B cell (primary cell): Measurements from ENCODE around the gene CAMK2D. TPM values are rescaled to one million over a fixed set of nuclear protein-coding genes. Genes with fewer than 3 reads are reported as not detected.

Source experiments
- ATAC-seq: fragments of 200-7000 bp; cut with Tn5 transposase; one replicate; pipeline ENCODE4 v1.10.0; 2021; ENCODE audit warnings: low read depth, mild to moderate bottlenecking, moderate number of reproducible peaks, moderate library complexity
- CTCF ChIA-PET: fragments of 350-600 bp; sonication (Branson Sonifier 250); formaldehyde crosslinking; loops from one replicate; lab custom pipeline; 2021; ENCODE audit warnings: antibody characterized with exemption, inconsistent platforms; lab: Charles Lee
- POLR2A ChIA-PET: fragments of 350-600 bp; sonication (Branson Sonifier 250); formaldehyde crosslinking; loops from one replicate; lab custom pipeline; 2021; ENCODE audit warnings: antibody characterized with exemption; lab: Charles Lee
- DNase-seq: peaks from one replicate; pipeline ENCODE4 v3.0.0; 2013
- H2AFZ ChIP-seq: 2 replicates; pipeline ENCODE4 v1.6.1; 2012; ENCODE audit warnings: mild to moderate bottlenecking, low read depth, low read length; ENCODE audit not compliant: insufficient read depth, poor library complexity, severe bottlenecking
- H3K27ac ChIP-seq, 2 donors: 1 replicate in 1 of 2; 2 replicates in 1 of 2; pipeline ENCODE4 v1.5.1; 2012 to 2013; ENCODE audit warnings: low read length in 2 of 2, mild to moderate bottlenecking in 2 of 2, moderate library complexity in 1 of 2
- H3K27me3 ChIP-seq, 4 experiments: fragments of 200-600 bp in 1 of 4; sonication (generic) in 1 of 4; replicated peaks in 1 of 4; 1 replicate in 2 of 4; 2 replicates in 2 of 4; pipeline versions ENCODE4 v1.6.1 to v1.7.0; 2013 to 2016; ENCODE audit warnings: low read length in 3 of 4, mild to moderate bottlenecking in 2 of 4, mixed read lengths in 1 of 4, moderate library complexity in 1 of 4; ENCODE audit not compliant: insufficient read depth in 4 of 4, control insufficient read depth in 3 of 4; ENCODE audit errors: control extremely low read depth in 1 of 4
- H3K36me3 ChIP-seq, 2 experiments: replicated peaks in 1 of 2; 1 replicate in 1 of 2; 2 replicates in 1 of 2; pipeline versions ENCODE4 v1.6.1 to v1.7.1; 2013; ENCODE audit warnings: low read length in 1 of 2; ENCODE audit not compliant: insufficient read depth in 2 of 2, control insufficient read depth in 1 of 2; ENCODE audit errors: control extremely low read depth in 1 of 2, extremely low read depth in 1 of 2
- H3K4me1 ChIP-seq, 2 donors: fragments of 200-600 bp in 1 of 2; sonication (generic) in 1 of 2; 1 replicate in 1 of 2; 2 replicates in 1 of 2; pipeline versions ENCODE4 v1.5.1 to v1.6.1; 2013 to 2017; ENCODE audit warnings: low read length in 2 of 2; ENCODE audit not compliant: control insufficient read depth in 2 of 2, insufficient read depth in 2 of 2
- H3K4me2 ChIP-seq: replicated peaks from 2 replicates; pipeline ENCODE3; 2012; ENCODE audit warnings: mild to moderate bottlenecking, low read depth, low read length; ENCODE audit not compliant: poor library complexity, severe bottlenecking
- H3K4me3 ChIP-seq, 5 experiments: fragments of 200-600 bp in 1 of 5; sonication (generic) in 1 of 5; 1 replicate in 3 of 5; 2 replicates in 2 of 5; pipeline versions ENCODE4 v1.5.1 to v1.7.0; 2011 to 2016; ENCODE audit warnings: low read length in 4 of 5, mild to moderate bottlenecking in 4 of 5, low read depth in 2 of 5, control low read depth in 1 of 5, moderate library complexity in 1 of 5; ENCODE audit not compliant: insufficient read depth in 1 of 5; ENCODE audit errors: control extremely low read depth in 1 of 5, extremely low read depth in 1 of 5
- H3K79me2 ChIP-seq: fragments of 200-600 bp; sonication (generic); one replicate; pipeline ENCODE4 v1.6.0; 2016; ENCODE audit warnings: low read length; ENCODE audit not compliant: control insufficient read depth, insufficient read depth
- H3K9ac ChIP-seq: fragments of 200-600 bp; sonication (generic); 2 replicates; pipeline ENCODE4 v1.6.1; 2017; ENCODE audit warnings: mild to moderate bottlenecking, low read length, moderate library complexity
- H3K9me3 ChIP-seq, 3 donors: one replicate each; pipeline versions ENCODE4 v1.6.1 to v1.7.1; 2013; ENCODE audit warnings: low read length in 2 of 3; ENCODE audit not compliant: control insufficient read depth in 2 of 3, insufficient read depth in 1 of 3; ENCODE audit errors: control extremely low read depth in 1 of 3
- H4K20me1 ChIP-seq: 2 replicates; pipeline ENCODE4 v1.6.0; 2012; ENCODE audit warnings: mild to moderate bottlenecking, low read length; ENCODE audit not compliant: insufficient read depth, control insufficient read depth, poor library complexity, severe bottlenecking
- H3K27ac Mint-ChIP-seq: one replicate; pipeline ENCODE4 v1.8.0; 2021; ENCODE audit warnings: mixed read lengths
- H3K27me3 Mint-ChIP-seq: one replicate; pipeline ENCODE4 v1.8.0; 2021; ENCODE audit warnings: mixed read lengths
- H3K4me1 Mint-ChIP-seq: one replicate; pipeline ENCODE4 v1.8.0; 2021; ENCODE audit warnings: mixed read lengths
- H3K4me3 Mint-ChIP-seq: one replicate; pipeline ENCODE4 v1.8.0; 2021; ENCODE audit warnings: mixed read lengths
- H3K9me3 Mint-ChIP-seq: one replicate; pipeline ENCODE4 v1.8.0; 2022; ENCODE audit warnings: mixed read lengths; ENCODE audit not compliant: insufficient read depth
- CTCF ChIP-seq: fragments of 200-600 bp; IDR thresholded peaks from one replicate; pipeline ENCODE4 v1.8.0; 2022; ENCODE audit warnings: antibody characterized with exemption, mild to moderate bottlenecking
- EZH2 ChIP-seq: IDR thresholded peaks from 2 replicates; pipeline ENCODE4 v1.6.1; 2012; ENCODE audit warnings: borderline replicate concordance, low read depth, mild to moderate bottlenecking, moderate library complexity, low read length; ENCODE audit not compliant: insufficient read depth, poor library complexity, severe bottlenecking
- WGBS: methylation state at CpG from one replicate; pipeline ENCODE4 v1.1.5; 2013; ENCODE audit warnings: missing lambda C conversion rate; ENCODE audit not compliant: insufficient coverage; 5-methylcytosine and 5-hydroxymethylcytosine counted together
- intact Hi-C: fragments of 100-400 bp; cut with micrococcal nuclease; formaldehyde crosslinking; loops from one replicate; pipeline ENCODE4 v1.10.0; 2022
- polyA plus RNA-seq: library from polyadenylated mRNA; depleted of rRNA; stranded (reverse); fragments of >200 nt; gene quantifications from 2 replicates; pipeline ENCODE4 v1.2.3, GENCODE V29; 2012
- total RNA-seq, 2 donors: library from RNA; stranded (reverse); fragments of 120-200 nt in 1 of 2; gene quantifications; 1 replicate in 1 of 2; 2 replicates in 1 of 2; pipeline versions ENCODE4 v1.2.3 to v1.2.4, GENCODE V29; 2013 to 2022

Gene CAMK2D
- total and polyA plus RNA-seq, 2 donors (not counting 1 experiment from before 2014, with no cell fraction given) = 26.3 to 57.0 TPM

- no peaks in the 10 kb centered on the region for H3K9me3 ChIP-seq
- no peak overlapping the region for H3K27ac ChIP-seq
- CTCF ChIA-PET = no interaction called here
- H3K4me1 ChIP-seq = peaks cover 21 to 41% of the 10 kb centered on the region in 2 donors
- peaks cover 0 to 8% of the 10 kb centered on the region in 2 experiments for H3K36me3 ChIP-seq
- no peak overlapping the region for H2AFZ ChIP-seq
- no peak overlapping the region for H3K4me2 ChIP-seq
- no peak overlapping the region for H3K4me3 Mint-ChIP-seq
- no peak overlapping the region for H3K27ac Mint-ChIP-seq
- H3K4me3 ChIP-seq = no peak overlapping the region
- TF ChIP-seq EZH2 = no peak
- TF ChIP-seq CTCF = no peak
- WGBS = no CpG with 5 or more reads among the region's 2 CpGs
- H3K9me3 Mint-ChIP-seq = no peaks in the 10 kb centered on the region
- no peak for ATAC-seq
- H3K79me2 ChIP-seq = peaks cover 92% of the 10 kb centered on the region
- H3K27me3 Mint-ChIP-seq = no peaks in the 10 kb centered on the region
- intact Hi-C loops = no loop called here
- peaks cover 44% of the 10 kb centered on the region for H3K4me1 Mint-ChIP-seq
- no peaks in the 10 kb centered on the region for H4K20me1 ChIP-seq
- no peaks in the 10 kb centered on the region for H3K27me3 ChIP-seq
- no peak for DNase-seq
- POLR2A ChIA-PET = no interaction called here
- H3K9ac ChIP-seq = no peak overlapping the region
Measured at GRCh38 chr4:113697429-113697828, 64.1 kb downstream of the CAMK2D start.

- Histone ChIP-seq H3K27me3 (no peaks in the 10 kb centered on the region), H3K9ac (no peak overlapping the region), H3K27ac (peak overlapping the region in 1 of 2 donors; percentile 62), H3K4me2 (no peak overlapping the region), H2AFZ (no peak overlapping the region), H3K9me3 (no peaks in the 10 kb centered on the region), H3K36me3 (peaks cover 0 to 8% of the 10 kb centered on the region in 2 experiments), H3K79me2 (peaks cover 90% of the 10 kb centered on the region), H3K4me3 (no peak overlapping the region), H3K4me1 (peaks cover 17 to 43% of the 10 kb centered on the region in 2 donors), H4K20me1 (peaks cover 9% of the 10 kb centered on the region)
- H3K27me3 Mint-ChIP-seq = no peaks in the 10 kb centered on the region
- POLR2A ChIA-PET = no interaction called here
- intact Hi-C loops = no loop called here
- H3K9me3 Mint-ChIP-seq = no peaks in the 10 kb centered on the region
- WGBS = 98% methylated on average over 3 of the region's 3 CpGs
- H3K4me3 Mint-ChIP-seq = no peak overlapping the region
- no peak for DNase-seq
- H3K27ac Mint-ChIP-seq = no peak overlapping the region
- CTCF ChIA-PET = interaction anchor here (1.1 to 1.3 kb wide), 2 partner anchors 11 to 58 kb away, joined by 3 to 7 read pairs; no protein-coding TSS in a partner anchor
- no peak for ATAC-seq
- H3K4me1 Mint-ChIP-seq = peaks cover 42% of the 10 kb centered on the region
- TF ChIP-seq EZH2 = no peak
- no peak for TF ChIP-seq CTCF
Measured at GRCh38 chr4:113695328-113696169, 66.0 kb downstream of the CAMK2D start.
